H1 (cell line): Measurements from ENCODE around the gene PRKCD. TPM values are rescaled to one million over a fixed set of nuclear protein-coding genes. Genes with fewer than 3 reads are reported as not detected.

Source experiments
- CTCF ChIA-PET: fragments of 300-600 bp; sonication (Branson Sonifier 250); formaldehyde crosslinking; loops from one replicate; lab custom pipeline; 2021; ENCODE audit not compliant: partially characterized antibody; lab: Charles Lee
- POLR2A ChIA-PET: fragments of 300-600 bp; sonication (Branson Sonifier 250); formaldehyde crosslinking; loops from one replicate; lab custom pipeline; 2021; ENCODE audit warnings: inconsistent platforms; ENCODE audit not compliant: partially characterized antibody; lab: Charles Lee
- DNase-seq, 2 experiments: peaks; one replicate each; pipeline versions ENCODE4 v3.0.0 to v3.0.0-alpha.2; 2010 to 2022; ENCODE audit warnings: low spot score in 2 of 2, low read depth in 1 of 2, mixed read lengths in 1 of 2
- FAIRE-seq: peaks from 2 replicates; lab custom pipeline; 2011; peaks lifted over from hg19 to GRCh38; lab: Jason Lieb, UNC
- H2AFZ ChIP-seq: 2 replicates; pipeline ENCODE4 v1.8.1; 2012; ENCODE audit warnings: low read length, inconsistent platforms
- H2AK5ac ChIP-seq: 2 replicates; pipeline ENCODE4 v1.6.1; 2013; ENCODE audit warnings: low read depth, low read length
- H2BK120ac ChIP-seq: replicated peaks from 2 replicates; pipeline ENCODE3; 2013; ENCODE audit warnings: low read depth, low read length, inconsistent platforms
- H2BK12ac ChIP-seq: 2 replicates; pipeline ENCODE4 v1.6.1; 2013; ENCODE audit warnings: low read depth, low read length
- H2BK15ac ChIP-seq: 2 replicates; pipeline ENCODE4 v1.6.1; 2013; ENCODE audit warnings: low read length
- H2BK20ac ChIP-seq: 2 replicates; pipeline ENCODE4 v1.6.1; 2013; ENCODE audit warnings: low read length
- H2BK5ac ChIP-seq: 2 replicates; pipeline ENCODE4 v1.6.1; 2013; ENCODE audit warnings: low read depth, low read length
- H3K14ac ChIP-seq: 2 replicates; pipeline ENCODE4 v1.6.1; 2013; ENCODE audit warnings: inconsistent platforms; ENCODE audit not compliant: insufficient read length
- H3K18ac ChIP-seq: 2 replicates; pipeline ENCODE4 v1.6.1; 2013; ENCODE audit warnings: low read length; ENCODE audit errors: extremely low read depth
- H3K23ac ChIP-seq: 2 replicates; pipeline ENCODE4 v1.6.1; 2013; ENCODE audit warnings: inconsistent platforms; ENCODE audit not compliant: insufficient read length
- H3K23me2 ChIP-seq: 2 replicates; pipeline ENCODE4 v1.6.1; 2013; ENCODE audit warnings: low read depth, low read length
- H3K27ac ChIP-seq: 2 replicates; pipeline ENCODE4 v1.6.1; 2011; ENCODE audit warnings: low read depth, low read length, inconsistent platforms
- H3K27me3 ChIP-seq, 4 experiments: replicated peaks in 1 of 4; 1 replicate in 1 of 4; 2 replicates in 3 of 4; pipeline versions ENCODE4 v1.6.1 to v1.8.1; 2011 to 2013; ENCODE audit warnings: low read length in 3 of 4, mild to moderate bottlenecking in 3 of 4, inconsistent platforms in 2 of 4, mixed read lengths in 2 of 4, moderate library complexity in 1 of 4; ENCODE audit not compliant: control insufficient read depth in 3 of 4, insufficient read depth in 3 of 4; ENCODE audit errors: extremely low read depth in 1 of 4
- H3K36me3 ChIP-seq, 4 experiments: 2 replicates each; pipeline versions ENCODE4 v1.6.1 to v1.8.1; 2011 to 2013; ENCODE audit warnings: mild to moderate bottlenecking in 4 of 4, low read length in 3 of 4, moderate library complexity in 2 of 4, control low read depth in 1 of 4, inconsistent platforms in 1 of 4; ENCODE audit not compliant: insufficient read depth in 4 of 4, control insufficient read depth in 2 of 4
- H3K4ac ChIP-seq: replicated peaks from 2 replicates; pipeline ENCODE3; 2013; ENCODE audit warnings: low read length, low read depth, mixed read lengths, inconsistent platforms; ENCODE audit not compliant: insufficient read length
- H3K4me1 ChIP-seq, 4 experiments: replicated peaks in 1 of 4; 1 replicate in 1 of 4; 2 replicates in 3 of 4; pipeline versions ENCODE4 v1.6.1 to v1.8.1; 2011 to 2013; ENCODE audit warnings: low read length in 3 of 4, inconsistent platforms in 2 of 4, mixed read lengths in 1 of 4; ENCODE audit not compliant: insufficient read depth in 4 of 4, control insufficient read depth in 3 of 4
- H3K4me2 ChIP-seq, 2 experiments: 2 replicates each; pipeline versions ENCODE4 v1.6.1 to v1.8.1; 2011 to 2013; ENCODE audit warnings: low read depth in 2 of 2, low read length in 2 of 2, control low read depth in 1 of 2, inconsistent platforms in 1 of 2, mild to moderate bottlenecking in 1 of 2; ENCODE audit not compliant: insufficient read depth in 1 of 2
- H3K4me3 ChIP-seq, 4 experiments: fragments of 200-600, 300-600 bp in 1 of 4; sonication (generic), shearing (Covaris generic), sonication (Bioruptor Twin) in 1 of 4; 2 replicates each; pipeline versions ENCODE4 v1.5.1 to v1.8.1; 2011 to 2016; ENCODE audit warnings: low read length in 4 of 4, low read depth in 3 of 4, control low read depth in 2 of 4, inconsistent platforms in 2 of 4, mild to moderate bottlenecking in 2 of 4, mixed read lengths in 1 of 4, moderate library complexity in 1 of 4; ENCODE audit not compliant: insufficient read depth in 2 of 4; ENCODE audit errors: extremely low read depth in 1 of 4
- H3K56ac ChIP-seq: replicated peaks from 2 replicates; pipeline ENCODE3; 2013; ENCODE audit warnings: low read depth, mild to moderate bottlenecking, mixed read lengths, low read length, inconsistent platforms; ENCODE audit not compliant: insufficient read length
- H3K79me1 ChIP-seq: 2 replicates; pipeline ENCODE4 v1.6.1; 2013; ENCODE audit warnings: low read depth, low read length, control low read depth
- H3K79me2 ChIP-seq, 2 experiments: 2 replicates each; pipeline versions ENCODE4 v1.6.1 to v1.8.1; 2012 to 2013; ENCODE audit warnings: low read length in 2 of 2, mild to moderate bottlenecking in 2 of 2, inconsistent platforms in 1 of 2; ENCODE audit not compliant: insufficient read depth in 2 of 2, control insufficient read depth in 1 of 2
- H3K9ac ChIP-seq, 4 experiments: replicated peaks in 1 of 4; 1 replicate in 1 of 4; 2 replicates in 3 of 4; pipeline versions ENCODE4 v1.6.1 to v1.8.1; 2011 to 2013; ENCODE audit warnings: low read depth in 3 of 4, low read length in 3 of 4, control low read depth in 2 of 4, mild to moderate bottlenecking in 2 of 4, moderate library complexity in 2 of 4, inconsistent platforms in 1 of 4; ENCODE audit errors: extremely low read depth in 1 of 4
- H3K9me3 ChIP-seq, 2 experiments: 2 replicates each; pipeline versions ENCODE4 v1.6.1 to v1.8.1; 2012 to 2013; ENCODE audit warnings: mild to moderate bottlenecking in 2 of 2, moderate library complexity in 2 of 2, control low read depth in 1 of 2, inconsistent platforms in 1 of 2, low read depth in 1 of 2, low read length in 1 of 2, mixed read lengths in 1 of 2; ENCODE audit not compliant: insufficient read depth in 2 of 2
- H4K20me1 ChIP-seq, 2 experiments: replicated peaks in 1 of 2; 2 replicates each; pipeline versions ENCODE3 to v1.8.1; 2011 to 2013; ENCODE audit warnings: inconsistent platforms in 2 of 2, low read length in 2 of 2, mild to moderate bottlenecking in 1 of 2; ENCODE audit not compliant: insufficient read depth in 2 of 2, control insufficient read depth in 1 of 2
- H4K5ac ChIP-seq: 2 replicates; pipeline ENCODE4 v1.6.1; 2013; ENCODE audit warnings: low read length, low read depth, mixed read lengths, inconsistent platforms; ENCODE audit not compliant: insufficient read length
- H4K8ac ChIP-seq: 2 replicates; pipeline ENCODE4 v1.8.0; 2013; ENCODE audit warnings: mild to moderate bottlenecking, moderate library complexity, low read length, inconsistent platforms; ENCODE audit not compliant: insufficient read depth; ENCODE audit errors: extremely low read depth
- H4K91ac ChIP-seq: replicated peaks from 2 replicates; pipeline ENCODE3; 2013; ENCODE audit warnings: low read length, mixed read lengths, inconsistent platforms; ENCODE audit not compliant: insufficient read length
- CBX8 ChIP-seq: fragments of 300-800, 300-1000 bp; sonication (generic); IDR thresholded peaks from 2 replicates; pipeline ENCODE4 v1.7.1; 2016; ENCODE audit warnings: low read depth, low read length, borderline replicate concordance
- CHD2 ChIP-seq: IDR thresholded peaks from 2 replicates; pipeline ENCODE4 v1.6.1; 2012; ENCODE audit warnings: low read length, improper control_type of control experiment
- CTBP2 ChIP-seq: IDR thresholded peaks from 2 replicates; pipeline ENCODE4 v1.7.0; 2011; ENCODE audit warnings: borderline replicate concordance, mild to moderate bottlenecking, moderate library complexity, mixed read lengths, low read length; ENCODE audit not compliant: insufficient read depth, insufficient read length
- EP300 ChIP-seq, 2 experiments: IDR thresholded peaks; 1 replicate in 1 of 2; 2 replicates in 1 of 2; pipeline ENCODE4 v1.6.1; 2011 to 2012; ENCODE audit warnings: low read depth in 2 of 2, low read length in 2 of 2, mild to moderate bottlenecking in 2 of 2, borderline replicate concordance in 1 of 2, inconsistent platforms in 1 of 2, moderate library complexity in 1 of 2
- MAFK ChIP-seq: IDR thresholded peaks from 2 replicates; pipeline ENCODE4 v1.6.1; 2012; ENCODE audit warnings: low read depth, mild to moderate bottlenecking, improper control_type of control experiment, low read length
- RAD21 ChIP-seq, 2 experiments: IDR thresholded peaks in 1 of 2; conservative IDR thresholded peaks in 1 of 2; 2 replicates each; pipeline ENCODE4 v1.6.1; 2011; ENCODE audit warnings: low read depth in 2 of 2, low read length in 2 of 2, improper control_type of control experiment in 1 of 2, inconsistent platforms in 1 of 2, mild to moderate bottlenecking in 1 of 2, moderate library complexity in 1 of 2
- SIN3A ChIP-seq, 2 experiments: IDR thresholded peaks in 1 of 2; conservative IDR thresholded peaks in 1 of 2; 2 replicates each; pipeline ENCODE4 v1.6.1; 2011 to 2012; ENCODE audit warnings: low read length in 2 of 2, improper control_type of control experiment in 1 of 2, low read depth in 1 of 2, mild to moderate bottlenecking in 1 of 2
- SIRT6 ChIP-seq: IDR thresholded peaks from one replicate; pipeline ENCODE4 v1.7.1; 2012; ENCODE audit warnings: low read length, inconsistent platforms
- SP4 ChIP-seq: IDR thresholded peaks from 2 replicates; pipeline ENCODE4 v1.6.1; 2012; ENCODE audit warnings: low read length, inconsistent platforms
- SUZ12 ChIP-seq: fragments of 200-600 bp; sonication (generic); IDR thresholded peaks from 2 replicates; pipeline ENCODE4 v1.6.1; 2012; ENCODE audit warnings: mild to moderate bottlenecking, inconsistent platforms, low read length, moderate library complexity, mixed read lengths
- TAF1 ChIP-seq: IDR thresholded peaks from 2 replicates; pipeline ENCODE4 v1.6.1; 2011; ENCODE audit warnings: mild to moderate bottlenecking, low read depth, low read length
- WGBS, 2 experiments: shearing (Covaris generic) in 1 of 2; methylation state at CpG; one replicate each; pipeline versions ENCODE4 v1.1.6 to v1.1.7; 2013 to 2015; ENCODE audit warnings: low lambda C conversion rate in 2 of 2, mixed read lengths in 2 of 2, inconsistent platforms in 1 of 2, low coverage in 1 of 2, missing lambda C conversion rate in 1 of 2; ENCODE audit not compliant: insufficient replicate concordance in 2 of 2, insufficient coverage in 1 of 2, insufficient read length in 1 of 2; ENCODE audit errors: extremely low coverage in 1 of 2, missing lambda C conversion rate in 1 of 2; 5-methylcytosine and 5-hydroxymethylcytosine counted together
- polyA plus RNA-seq, 7 experiments: library from polyadenylated mRNA; depleted of rRNA in 3 of 7; stranded (reverse) in 5 of 7; unstranded in 2 of 7; fragments of >200 nt in 5 of 7; fragments of 200-250 nt in 2 of 7; gene quantifications; 1 replicate in 5 of 7; 2 replicates in 1 of 7; 4 replicates in 1 of 7; pipeline versions ENCODE4 v1.2.1 to v1.2.3, GENCODE V29; 2011 to 2013; ENCODE audit warnings: missing spikeins in 2 of 7, mixed read lengths in 2 of 7
- total RNA-seq: library from RNA; stranded (reverse); fragmentation: NEBNext Ultra II Directional; extraction: Animal tissue kit (Norgen Biotek cat#: 25700); gene quantifications from 2 replicates; pipeline ENCODE4 v1.2.1, GENCODE V29; 2021
- TF ChIP-seq, protein P1 (sequence below): IDR thresholded peaks from 2 replicates; pipeline ENCODE4 v1.6.1; 2012; ENCODE audit warnings: inconsistent platforms

PRKCD gene
- total and polyA plus RNA-seq, 2 of the 8 experiments (the other 6 are each of a cell fraction or from before 2014, with no cell fraction given): 22.6 to 23.9 TPM

DNA sequence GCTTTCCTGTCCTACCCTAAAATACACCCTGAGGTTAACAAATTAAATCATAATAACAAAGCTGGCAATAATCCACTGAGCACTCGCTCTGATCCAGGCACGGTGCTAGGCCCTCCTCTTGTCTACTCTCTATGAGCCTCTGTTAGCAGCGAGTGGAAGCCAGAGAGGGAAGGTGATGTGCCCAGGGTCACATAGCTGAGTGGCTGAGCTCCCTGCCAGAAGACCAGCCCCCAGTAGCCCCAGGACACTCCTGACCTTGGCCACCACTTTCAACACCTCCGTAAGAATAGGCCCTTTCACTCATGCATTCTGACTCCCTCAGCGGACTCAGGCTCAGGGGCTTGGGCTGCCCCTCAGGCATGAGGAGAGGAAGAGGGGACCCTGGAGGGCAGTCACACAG is 9.5 kb upstream of the PRKCD start:
- Histone ChIP-seq H3K56ac (no peak overlapping the region), H2BK120ac (no peak overlapping the region), H4K20me1 (no peaks in the 10 kb centered on the region), H3K36me3 (no peaks in the 10 kb centered on the region), H2AFZ (no peak overlapping the region), H3K9ac (no peak overlapping the region), H3K23me2 (no peaks in the 10 kb centered on the region; the same call in 1 of the 2 replicates), H3K23ac (no peak overlapping the region), H2BK15ac (no peak overlapping the region), H3K79me1 (no peaks in the 10 kb centered on the region), H4K5ac (no peak overlapping the region), H3K14ac (no peak overlapping the region), H3K4me2 (no peak overlapping the region), H4K91ac (no peak overlapping the region), H3K27ac (no peak overlapping the region), H3K4ac (no peak overlapping the region), H3K27me3 (peaks cover 0 to 5% (median 0%) of the 10 kb centered on the region in 4 experiments; a peak in 2 of 7 replicates), H4K8ac (no peak overlapping the region), H3K79me2 (no peaks in the 10 kb centered on the region), H2BK12ac (no peak overlapping the region), H2AK5ac (no peak overlapping the region), H2BK5ac (no peak overlapping the region; the same call in 1 of the 2 replicates), H3K4me1 (0 out of 7 replicates have a peak, but pooled peaks cover 0 to 2% (median 0%) of the 10 kb centered on the region in 4 experiments), H3K9me3 (no peaks in the 10 kb centered on the region), H3K18ac (no peak overlapping the region), H3K4me3 (no peak overlapping the region), H2BK20ac (no peak overlapping the region)
- ChIA-PET POLR2A (interaction anchor here (1.0 kb wide), 1 partner anchor 16 kb away, joined by 3 read pairs; no protein-coding TSS in a partner anchor), CTCF (interaction anchor here (0.8 to 2.3 kb wide), 4 partner anchors 8 to 20 kb away, joined by 3 to 6 read pairs (median 4); no protein-coding TSS in a partner anchor)
- DNase-seq: no peak
- no peak for FAIRE-seq
- 91% methylated on average over 5 of the region's 5 CpGs; no CpG with 5 or more reads in 1 of the 2 experiments for WGBS, 2 experiments
- TF ChIP-seq CHD2: no peak
- TF ChIP-seq SIN3A (conservative IDR thresholded peaks at IDR 0.05 in 1 of 2, IDR thresholded peaks at IDR 0.05 in 1 of 2; ENCODE audit: low read depth in 1 of 2, low read length in 2 of 2): no peak
- TF ChIP-seq CBX8: no peak
- no peak for TF ChIP-seq EP300 (IDR thresholded peaks at IDR 0.05; ENCODE audit: borderline replicate concordance in 1 of 2, low read depth in 2 of 2, low read length in 2 of 2)
- TF ChIP-seq CTBP2: no peak
- no peak for TF ChIP-seq SUZ12
- TF ChIP-seq SIRT6: no peak
- no peak for TF ChIP-seq MAFK
- TF ChIP-seq, protein P1, sequence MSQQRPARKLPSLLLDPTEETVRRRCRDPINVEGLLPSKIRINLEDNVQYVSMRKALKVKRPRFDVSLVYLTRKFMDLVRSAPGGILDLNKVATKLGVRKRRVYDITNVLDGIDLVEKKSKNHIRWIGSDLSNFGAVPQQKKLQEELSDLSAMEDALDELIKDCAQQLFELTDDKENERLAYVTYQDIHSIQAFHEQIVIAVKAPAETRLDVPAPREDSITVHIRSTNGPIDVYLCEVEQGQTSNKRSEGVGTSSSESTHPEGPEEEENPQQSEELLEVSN: no peak
- TF ChIP-seq SP4: no peak
- no peak for TF ChIP-seq TAF1
- no peak for TF ChIP-seq RAD21 (IDR thresholded peaks at IDR 0.05 in 1 of 2, conservative IDR thresholded peaks at IDR 0.05 in 1 of 2; ENCODE audit: low read depth in 2 of 2, low read length in 2 of 2)
